H9 (cell line): Measurements from ENCODE around the gene HOXC10. TPM values are rescaled to one million over a fixed set of nuclear protein-coding genes. Genes with fewer than 3 reads are reported as not detected.

Source experiments
- DNase-seq: peaks from one replicate; pipeline ENCODE4 v3.0.0-alpha.2; 2017
- H2AFZ ChIP-seq: one replicate; pipeline ENCODE4 v1.6.1; 2013; ENCODE audit warnings: mild to moderate bottlenecking, low read length, control low read depth, moderate library complexity
- H2AK5ac ChIP-seq: 2 replicates; pipeline ENCODE4 v1.6.1; 2013; ENCODE audit warnings: low read length, control low read depth, mixed read lengths; ENCODE audit not compliant: insufficient read length
- H2BK120ac ChIP-seq: one replicate; pipeline ENCODE4 v1.6.1; 2013; ENCODE audit warnings: low read depth, mild to moderate bottlenecking, low read length, control low read depth, inconsistent platforms; ENCODE audit not compliant: poor library complexity, severe bottlenecking
- H2BK12ac ChIP-seq: 2 replicates; pipeline ENCODE4 v1.6.1; 2013; ENCODE audit warnings: low read length, control low read depth, mixed read lengths, low read depth; ENCODE audit not compliant: insufficient read length
- H2BK15ac ChIP-seq: 2 replicates; pipeline ENCODE4 v1.6.1; 2013; ENCODE audit warnings: low read depth, low read length, control low read depth
- H2BK20ac ChIP-seq: one replicate; pipeline ENCODE4 v1.6.1; 2013; ENCODE audit warnings: low read depth, mild to moderate bottlenecking, low read length, control low read depth, inconsistent platforms; ENCODE audit not compliant: poor library complexity, severe bottlenecking
- H2BK5ac ChIP-seq: 2 replicates; pipeline ENCODE4 v1.6.1; 2013; ENCODE audit warnings: low read length, control low read depth, mixed read lengths; ENCODE audit not compliant: insufficient read length
- H3K14ac ChIP-seq: 2 replicates; pipeline ENCODE4 v1.6.1; 2013; ENCODE audit warnings: low read length, control low read depth; ENCODE audit not compliant: insufficient read depth
- H3K18ac ChIP-seq: 2 replicates; pipeline ENCODE4 v1.6.1; 2013; ENCODE audit warnings: low read depth, mild to moderate bottlenecking, mixed read lengths, low read length, control low read depth; ENCODE audit not compliant: insufficient read length
- H3K23ac ChIP-seq: 2 replicates; pipeline ENCODE4 v1.6.1; 2013; ENCODE audit warnings: low read length, control low read depth, mixed read lengths, low read depth; ENCODE audit not compliant: insufficient read length
- H3K23me2 ChIP-seq: 2 replicates; pipeline ENCODE4 v1.6.1; 2013; ENCODE audit warnings: low read depth, mild to moderate bottlenecking, mixed read lengths, low read length, control low read depth; ENCODE audit not compliant: insufficient read length, poor library complexity, severe bottlenecking
- H3K27ac ChIP-seq: 2 replicates; pipeline ENCODE4 v1.5.1; 2013; ENCODE audit warnings: low read length, control low read depth, mixed read lengths, low read depth; ENCODE audit not compliant: insufficient read length
- H3K27me3 ChIP-seq: 2 replicates; pipeline ENCODE4 v1.6.1; 2013; ENCODE audit warnings: low read length, control low read depth, inconsistent platforms; ENCODE audit not compliant: insufficient read depth
- H3K4ac ChIP-seq: 2 replicates; pipeline ENCODE4 v1.6.1; 2013; ENCODE audit warnings: low read depth, mild to moderate bottlenecking, control low read depth, inconsistent platforms, low read length, moderate library complexity
- H3K4me1 ChIP-seq: 2 replicates; pipeline ENCODE4 v1.6.1; 2013; ENCODE audit warnings: low read length, control low read depth, inconsistent platforms; ENCODE audit not compliant: insufficient read depth
- H3K4me2 ChIP-seq: 2 replicates; pipeline ENCODE4 v1.6.1; 2013; ENCODE audit warnings: low read length, control low read depth, mixed read lengths; ENCODE audit not compliant: insufficient read length, insufficient read depth
- H3K56ac ChIP-seq: 2 replicates; pipeline ENCODE4 v1.6.1; 2013; ENCODE audit warnings: low read depth, mild to moderate bottlenecking, mixed read lengths, low read length, control low read depth; ENCODE audit not compliant: insufficient read length
- H3K79me1 ChIP-seq: 2 replicates; pipeline ENCODE4 v1.6.1; 2013; ENCODE audit warnings: low read depth, mild to moderate bottlenecking, moderate library complexity, low read length, control low read depth, inconsistent platforms; ENCODE audit not compliant: insufficient read depth, poor library complexity, severe bottlenecking
- H3K79me2 ChIP-seq: 2 replicates; pipeline ENCODE4 v1.6.1; 2013; ENCODE audit warnings: low read length, control low read depth, inconsistent platforms; ENCODE audit not compliant: insufficient read depth
- H3K9ac ChIP-seq: 2 replicates; pipeline ENCODE4 v1.6.1; 2013; ENCODE audit warnings: low read length, control low read depth, mixed read lengths; ENCODE audit not compliant: insufficient read length; ENCODE audit errors: extremely low read depth
- H3K9me3 ChIP-seq: one replicate; pipeline ENCODE4 v1.6.1; 2013; ENCODE audit warnings: low read depth, low read length, inconsistent platforms; ENCODE audit not compliant: control insufficient read depth
- H3T11ph ChIP-seq: one replicate; pipeline ENCODE4 v1.6.1; 2013; ENCODE audit warnings: mild to moderate bottlenecking, low read length, control low read depth, inconsistent platforms
- H4K20me1 ChIP-seq: one replicate; pipeline ENCODE4 v1.6.1; 2013; ENCODE audit not compliant: control insufficient read depth, insufficient read length, insufficient read depth
- H4K5ac ChIP-seq: 2 replicates; pipeline ENCODE4 v1.6.1; 2013; ENCODE audit warnings: low read depth, mild to moderate bottlenecking, mixed read lengths, low read length, control low read depth; ENCODE audit not compliant: insufficient read length
- H4K8ac ChIP-seq: replicated peaks from 2 replicates; pipeline ENCODE4 v1.6.1; 2013; ENCODE audit warnings: low read length, control low read depth, mixed read lengths, low read depth; ENCODE audit not compliant: insufficient read length
- H4K91ac ChIP-seq: 2 replicates; pipeline ENCODE4 v1.6.1; 2013; ENCODE audit warnings: low read depth, mild to moderate bottlenecking, moderate library complexity, mixed read lengths, low read length, control low read depth; ENCODE audit not compliant: insufficient read length
- H3K27ac Mint-ChIP-seq, 3 experiments: 2 replicates in 2 of 3; 3 replicates in 1 of 3; pipeline ENCODE4 v1.8.0; 2020 to 2021; ENCODE audit warnings: mixed read lengths in 3 of 3, mild to moderate bottlenecking in 1 of 3, moderate library complexity in 1 of 3
- H3K27me3 Mint-ChIP-seq: 2 replicates; pipeline ENCODE4 v1.8.0; 2021; ENCODE audit warnings: low read depth, mild to moderate bottlenecking, moderate library complexity, mixed read lengths
- H3K36me3 Mint-ChIP-seq, 3 experiments: 2 replicates in 2 of 3; 3 replicates in 1 of 3; pipeline ENCODE4 v1.8.0; 2020 to 2021; ENCODE audit warnings: low read depth in 3 of 3, mixed read lengths in 3 of 3; ENCODE audit not compliant: insufficient read depth in 1 of 3
- H3K4me1 Mint-ChIP-seq, 2 experiments: 2 replicates each; pipeline ENCODE4 v1.8.0; 2020; ENCODE audit warnings: mixed read lengths in 2 of 2
- H3K4me3 Mint-ChIP-seq, 2 experiments: 2 replicates in 1 of 2; 3 replicates in 1 of 2; pipeline ENCODE4 v1.8.0; 2020 to 2021; ENCODE audit warnings: mild to moderate bottlenecking in 2 of 2, mixed read lengths in 2 of 2, moderate library complexity in 1 of 2
- H3K9me3 Mint-ChIP-seq, 2 experiments: 2 replicates in 1 of 2; 3 replicates in 1 of 2; pipeline ENCODE4 v1.8.0; 2020; ENCODE audit warnings: mild to moderate bottlenecking in 2 of 2, mixed read lengths in 2 of 2, moderate library complexity in 1 of 2
- WGBS: extraction: QIAGEN DNeasy Blood & Tissue Kit; methylation state at CpG from one replicate; pipeline ENCODE4 v1.1.7; 2013; ENCODE audit warnings: missing lambda C conversion rate, low lambda C conversion rate, mixed read lengths; ENCODE audit not compliant: insufficient read length; ENCODE audit errors: extremely low coverage; 5-methylcytosine and 5-hydroxymethylcytosine counted together
- total RNA-seq: library from RNA; stranded (reverse); gene quantifications from 2 replicates; pipeline ENCODE4 v1.2.1, GENCODE V29; 2021
- TF ChIP-seq, protein P1 (sequence below): fragments of 200-600 bp; sonication (generic); conservative IDR thresholded peaks from 3 replicates; pipeline ENCODE4 v1.8.0; 2021; ENCODE audit warnings: antibody characterized with exemption, mild to moderate bottlenecking

HOXC10 gene
- total RNA-seq, 1 experiment from 2014 or later = not detected

DNA sequence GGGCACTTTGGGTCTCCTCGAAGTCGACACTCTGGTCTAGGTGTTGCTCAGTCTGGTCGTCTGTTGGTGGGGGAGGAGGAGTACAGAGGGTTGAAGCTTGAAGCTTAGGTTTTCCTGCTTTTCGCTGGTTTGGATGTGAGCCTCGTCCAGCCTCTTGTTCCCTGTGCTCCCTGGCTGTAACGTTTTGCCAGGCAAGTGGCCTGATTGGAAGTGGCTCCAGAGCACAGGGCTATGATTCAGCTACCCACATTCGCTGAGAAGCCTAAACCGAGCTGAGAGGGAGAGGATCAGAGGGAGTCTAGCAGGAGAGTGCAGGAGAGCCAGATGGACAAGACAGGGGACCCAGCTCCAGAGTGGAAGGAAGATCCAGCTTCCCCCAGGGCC is 6.1 kb downstream of the HOXC10 start:
- Histone ChIP-seq H3K9me3 (no peaks in the 10 kb centered on the region), H3K79me2 (no peaks in the 10 kb centered on the region), H2BK5ac (no peak overlapping the region), H3K14ac (no peak overlapping the region), H2BK15ac (no peak overlapping the region), H3K23me2 (no peaks in the 10 kb centered on the region), H3T11ph (no peak overlapping the region), H2BK12ac (no peak overlapping the region), H3K27ac (no peak overlapping the region), H4K91ac (no peak overlapping the region), H3K9ac (no peak overlapping the region), H3K18ac (no peak overlapping the region), H4K20me1 (no peaks in the 10 kb centered on the region), H2AK5ac (no peak overlapping the region), H3K4me2 (no peak overlapping the region), H4K5ac (no peak overlapping the region), H3K23ac (no peak overlapping the region), H2AFZ (no peak overlapping the region), H3K4ac (no peak overlapping the region), H4K8ac (no peak overlapping the region), H3K56ac (no peak overlapping the region), H3K27me3 (peaks cover 99% of the 10 kb centered on the region), H3K4me1 (no peaks in the 10 kb centered on the region), H3K79me1 (no peaks in the 10 kb centered on the region), H2BK20ac (no peak overlapping the region), H2BK120ac (no peak overlapping the region)
- Mint-ChIP-seq H3K27ac (no peak overlapping the region), H3K9me3 (peaks cover 3% of the 10 kb centered on the region in 2 experiments; a peak in 3 of 5 replicates), H3K4me1 (peaks cover 10 to 23% of the 10 kb centered on the region in 2 experiments), H3K4me3 (no peak overlapping the region), H3K36me3 (no peaks in the 10 kb centered on the region; a peak in 1 of 7 replicates), H3K27me3 (peaks cover 100% of the 10 kb centered on the region)
- no CpG with 5 or more reads among the region's 8 CpGs for WGBS
- no peak for DNase-seq
- TF ChIP-seq, protein P1, sequence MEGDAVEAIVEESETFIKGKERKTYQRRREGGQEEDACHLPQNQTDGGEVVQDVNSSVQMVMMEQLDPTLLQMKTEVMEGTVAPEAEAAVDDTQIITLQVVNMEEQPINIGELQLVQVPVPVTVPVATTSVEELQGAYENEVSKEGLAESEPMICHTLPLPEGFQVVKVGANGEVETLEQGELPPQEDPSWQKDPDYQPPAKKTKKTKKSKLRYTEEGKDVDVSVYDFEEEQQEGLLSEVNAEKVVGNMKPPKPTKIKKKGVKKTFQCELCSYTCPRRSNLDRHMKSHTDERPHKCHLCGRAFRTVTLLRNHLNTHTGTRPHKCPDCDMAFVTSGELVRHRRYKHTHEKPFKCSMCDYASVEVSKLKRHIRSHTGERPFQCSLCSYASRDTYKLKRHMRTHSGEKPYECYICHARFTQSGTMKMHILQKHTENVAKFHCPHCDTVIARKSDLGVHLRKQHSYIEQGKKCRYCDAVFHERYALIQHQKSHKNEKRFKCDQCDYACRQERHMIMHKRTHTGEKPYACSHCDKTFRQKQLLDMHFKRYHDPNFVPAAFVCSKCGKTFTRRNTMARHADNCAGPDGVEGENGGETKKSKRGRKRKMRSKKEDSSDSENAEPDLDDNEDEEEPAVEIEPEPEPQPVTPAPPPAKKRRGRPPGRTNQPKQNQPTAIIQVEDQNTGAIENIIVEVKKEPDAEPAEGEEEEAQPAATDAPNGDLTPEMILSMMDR = no peak
